Fibroblast of skin of right quadriceps (primary cell): Measurements from ENCODE around the gene CBX5.
"Not testable (repeated sequence)": the region's sequence is repeated elsewhere in the genome, so short reads cannot be mapped to it uniquely, and the experiment has no call there.

Experiments
- DNase-seq: peaks from one replicate; pipeline ENCODE4 v3.0.0-alpha.2; 2013

Gene CBX5

DNA sequence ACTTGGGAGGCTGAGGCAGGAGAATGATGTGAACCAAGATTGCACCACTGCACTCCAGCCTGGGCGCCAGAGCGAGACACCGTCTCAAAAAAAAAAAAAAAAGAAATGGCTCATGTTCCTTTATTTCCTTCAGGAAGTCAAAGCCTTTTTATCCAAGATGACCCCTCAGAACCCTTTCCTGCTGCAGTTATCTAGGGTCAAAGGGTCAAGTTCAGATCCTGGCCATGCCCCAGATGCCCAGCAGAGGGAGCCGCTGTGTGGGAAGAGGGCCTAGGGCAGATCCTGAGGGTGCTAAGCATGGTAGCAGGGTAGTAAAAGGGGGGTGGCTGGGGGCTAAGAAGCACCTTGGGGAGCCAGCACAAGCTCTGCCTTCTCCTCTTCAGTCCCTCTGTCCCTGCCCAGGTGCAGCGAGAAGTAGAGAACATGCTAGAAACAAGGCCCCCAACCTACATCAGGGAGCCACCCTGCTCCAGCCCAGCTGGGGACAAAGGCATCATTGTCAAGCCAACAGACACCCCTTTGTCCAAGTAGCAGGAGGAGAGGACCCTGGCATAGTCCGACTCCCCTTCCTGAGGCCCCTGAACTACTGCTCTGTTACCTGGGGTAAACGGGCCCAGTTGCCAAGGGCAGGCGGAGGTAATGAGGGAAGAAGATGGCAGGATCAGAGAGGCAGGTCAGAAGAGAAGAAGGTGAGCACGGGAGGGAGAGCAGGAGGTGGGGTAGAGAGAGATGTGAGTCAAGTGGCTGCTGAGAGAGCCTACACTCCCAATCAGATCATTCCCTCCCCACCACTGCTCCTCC lies 14.4 kb upstream of the CBX5 start:
- no peak for DNase-seq

DNA sequence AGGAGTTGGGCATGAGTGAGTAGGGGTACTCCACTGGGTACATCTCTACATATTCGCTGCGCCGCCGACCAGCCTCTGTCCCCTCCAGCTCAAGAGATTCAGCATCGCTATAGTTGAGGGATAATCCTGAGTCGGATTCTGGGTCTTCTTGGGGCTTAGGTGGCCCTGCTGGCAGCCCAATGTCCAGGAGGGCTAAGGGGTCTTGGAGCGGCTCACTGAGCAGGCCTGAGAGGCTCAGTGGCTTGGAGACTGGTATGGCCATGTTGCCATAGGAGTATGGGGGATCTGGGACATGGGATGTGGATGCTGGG lies 13.0 kb upstream of the CBX5 start:
- no peak for DNase-seq

DNA sequence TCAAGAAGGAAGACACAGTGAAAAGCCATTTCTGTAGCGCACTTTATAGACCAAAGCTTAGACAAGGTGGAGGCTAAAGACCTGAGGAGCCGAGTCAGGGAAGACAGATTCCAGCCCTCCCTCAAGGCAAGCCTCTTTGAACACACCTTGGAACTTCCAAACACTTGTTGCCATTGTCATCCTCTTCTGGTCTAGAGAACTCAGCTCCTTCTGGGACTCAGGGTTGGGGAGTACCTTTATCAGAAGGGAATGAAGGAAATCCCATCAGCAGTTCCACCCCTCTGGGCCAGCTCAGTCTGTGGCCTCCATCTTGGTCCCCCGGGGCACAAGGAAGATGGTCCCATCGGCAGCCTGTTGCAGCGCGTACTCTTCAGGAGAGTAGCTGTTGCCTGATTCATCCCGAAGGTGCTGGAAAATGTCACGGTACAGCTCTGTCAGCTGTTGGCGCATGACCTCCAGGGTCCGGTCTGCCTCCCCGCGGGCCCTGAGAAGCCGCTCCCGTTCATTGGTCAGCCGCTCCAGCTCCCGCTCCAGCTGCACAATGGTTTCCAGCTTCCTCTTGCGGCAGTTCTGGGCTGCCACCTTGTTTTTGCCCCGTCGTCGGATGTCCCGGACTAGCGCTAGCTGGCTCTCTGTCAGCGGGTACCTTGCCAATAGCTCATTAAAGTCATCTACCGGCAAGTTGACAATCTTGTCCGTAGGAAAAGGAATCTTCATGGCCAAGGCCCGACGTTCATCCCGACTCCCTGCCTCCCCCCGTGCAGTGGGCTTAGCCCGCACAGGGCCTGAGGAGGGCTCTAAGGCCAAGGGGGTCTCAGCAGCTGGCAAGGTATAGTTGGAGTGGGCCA lies 12.4 kb upstream of the CBX5 start:
- DNase-seq: no peak

DNA sequence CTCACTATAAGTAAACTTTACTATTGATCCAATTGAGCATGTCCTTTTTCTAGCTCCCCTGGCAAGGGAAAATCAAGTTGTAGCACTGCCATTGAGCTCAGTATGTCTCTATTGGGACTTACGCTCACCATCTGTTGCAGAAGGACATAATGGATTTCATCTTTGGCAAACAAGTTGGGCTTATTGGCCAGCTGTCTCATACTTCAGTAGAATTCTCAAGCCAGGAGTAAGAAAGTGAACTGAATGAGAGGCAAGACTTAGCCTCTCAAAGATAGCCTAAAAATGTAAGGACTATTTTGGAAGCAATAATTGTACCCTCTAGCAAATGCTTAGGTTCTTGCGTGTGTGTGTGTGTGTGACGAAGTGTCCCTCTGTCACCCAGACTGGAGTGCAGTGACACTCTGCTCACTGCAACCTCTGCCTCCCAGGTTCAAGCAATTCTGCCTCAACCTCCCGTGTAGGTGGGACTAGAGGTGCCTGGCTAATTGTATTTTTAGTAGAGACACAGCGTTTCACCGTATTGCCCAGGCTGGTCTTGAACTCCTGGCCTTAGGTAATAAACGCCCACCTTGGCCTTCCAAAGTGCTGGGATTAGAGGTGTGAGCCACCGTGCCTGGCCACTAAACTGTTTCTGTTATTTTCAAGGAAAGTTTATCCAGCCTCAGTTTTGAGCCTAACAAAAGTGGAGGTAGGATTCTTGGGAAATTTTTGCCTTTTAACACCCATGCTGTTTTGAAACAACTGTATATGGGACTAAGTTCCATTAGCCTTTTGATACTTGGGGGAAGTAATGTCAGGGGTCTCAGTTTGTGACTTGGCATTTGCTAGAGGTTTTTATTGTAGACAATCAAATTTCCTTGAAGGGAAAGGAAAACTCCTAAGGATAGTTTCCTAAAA lies 7.6 kb upstream of the CBX5 start:
- no peak for DNase-seq

DNA sequence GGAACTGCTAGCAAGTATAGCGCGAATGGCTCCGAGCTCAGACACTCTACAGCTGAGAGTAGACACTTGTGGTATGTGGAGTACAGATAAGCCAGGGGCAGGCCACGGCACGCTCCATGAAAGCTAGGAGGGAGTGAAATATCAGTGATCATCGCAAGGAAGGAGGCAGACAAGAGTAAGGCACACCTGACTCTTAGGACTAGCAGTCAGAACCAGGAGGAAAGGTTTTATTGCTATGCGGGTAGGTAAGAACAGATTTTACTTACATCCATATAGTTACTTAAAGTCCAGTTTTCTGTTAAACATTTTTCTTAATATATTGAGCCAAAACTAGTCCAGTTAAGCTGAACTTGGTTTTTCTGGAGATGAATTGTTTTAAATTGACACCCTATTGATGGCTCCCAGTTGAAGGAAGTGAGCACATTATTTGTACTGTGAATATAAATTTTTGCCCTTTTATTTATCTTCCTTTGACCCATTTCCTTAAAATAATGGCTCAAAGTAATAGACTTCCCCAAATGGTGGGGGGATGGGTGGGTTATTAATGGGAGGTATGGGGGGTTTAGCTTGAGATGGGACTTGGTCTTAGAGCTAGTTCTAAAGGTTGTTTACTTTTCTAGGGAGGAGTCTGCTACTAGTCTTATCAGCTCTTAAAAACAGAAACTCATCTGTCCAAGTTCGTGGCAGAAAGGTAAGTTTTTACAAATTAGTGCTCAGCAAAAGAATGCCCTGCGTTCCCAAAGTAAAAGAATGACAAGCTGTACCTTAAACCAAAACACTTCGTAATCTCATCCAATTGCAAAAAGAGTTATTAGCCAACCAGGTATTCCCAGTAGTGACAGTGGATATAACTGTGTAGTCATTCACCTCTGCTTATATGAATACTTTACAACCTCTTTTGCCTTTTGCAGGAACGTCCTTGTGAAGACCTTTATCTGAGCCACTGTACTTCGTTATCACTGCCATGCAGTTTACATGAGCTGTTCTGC lies 6.4 kb upstream of the CBX5 start:
- DNase-seq: no peak

DNA sequence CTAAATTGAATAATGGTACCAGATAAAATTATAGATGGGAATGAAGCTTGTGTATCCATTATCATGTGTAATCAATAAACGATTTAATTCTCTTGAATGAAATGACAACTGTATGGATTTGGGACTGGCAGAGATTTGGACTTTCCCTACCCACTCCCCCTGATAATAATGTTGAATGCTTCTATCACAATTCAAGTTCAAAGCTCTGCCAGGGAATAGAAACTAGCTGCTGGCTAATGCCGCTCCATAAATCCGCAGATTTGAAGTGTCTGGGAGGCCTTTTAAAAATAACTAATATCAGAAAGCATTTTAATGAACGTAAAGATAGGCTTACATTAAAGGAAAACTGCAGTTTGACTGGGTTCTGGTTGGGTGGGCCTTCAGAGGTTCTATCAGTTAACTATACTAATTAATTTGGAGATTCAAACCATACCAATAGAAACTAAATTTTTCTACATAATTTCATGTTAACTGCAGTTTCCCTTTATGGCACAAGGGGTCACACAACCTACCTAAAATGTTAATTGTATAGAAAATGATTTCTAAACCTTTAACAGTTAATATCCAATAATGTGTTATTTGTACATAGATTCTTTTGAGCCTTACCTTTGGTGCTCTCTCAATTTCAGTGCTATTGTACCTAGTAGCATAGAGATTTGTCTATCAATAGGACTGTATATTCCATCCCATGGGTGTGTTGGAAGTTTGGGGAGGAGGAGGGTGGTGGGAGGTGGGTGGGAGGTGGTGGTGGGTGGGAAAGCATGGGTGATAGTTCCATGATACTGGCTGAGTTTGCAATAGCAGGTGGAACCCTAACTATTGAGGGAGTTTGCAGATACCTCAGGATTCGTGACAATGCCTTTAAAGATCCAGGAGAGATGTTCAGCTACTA lies 5.5 kb upstream of the CBX5 start:
- DNase-seq: no peak

DNA sequence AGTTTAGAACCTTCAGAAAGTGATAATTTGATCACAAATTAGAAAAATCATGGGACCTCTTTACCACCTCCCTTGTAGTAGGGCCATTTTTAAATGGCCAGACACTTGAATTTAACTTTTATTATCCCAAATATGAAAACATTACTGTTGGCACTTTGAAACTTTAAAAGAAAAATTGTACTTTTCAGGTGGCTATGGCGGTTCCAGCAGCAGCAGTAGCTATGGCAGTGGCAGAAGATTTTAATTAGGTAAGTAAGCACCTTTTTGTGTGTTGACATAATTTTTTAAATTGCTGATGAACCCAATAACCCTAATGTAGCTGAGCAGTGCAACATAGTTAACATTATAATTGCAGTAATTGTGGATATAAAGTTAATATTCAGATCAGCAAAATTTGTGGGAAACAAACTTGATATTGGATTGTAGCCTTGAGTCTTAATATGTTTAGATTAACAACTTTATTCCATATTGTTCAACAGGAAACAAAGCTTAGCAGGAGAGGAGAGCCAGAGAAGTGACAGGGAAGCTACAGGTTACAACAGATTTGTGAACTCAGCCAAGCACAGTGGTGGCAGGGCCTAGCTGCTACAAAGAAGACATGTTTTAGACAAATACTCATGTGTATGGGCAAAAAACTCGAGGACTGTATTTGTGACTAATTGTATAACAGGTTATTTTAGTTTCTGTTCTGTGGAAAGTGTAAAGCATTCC lies 4.3 kb upstream of the CBX5 start:
- not testable (repeated sequence) for DNase-seq

DNA sequence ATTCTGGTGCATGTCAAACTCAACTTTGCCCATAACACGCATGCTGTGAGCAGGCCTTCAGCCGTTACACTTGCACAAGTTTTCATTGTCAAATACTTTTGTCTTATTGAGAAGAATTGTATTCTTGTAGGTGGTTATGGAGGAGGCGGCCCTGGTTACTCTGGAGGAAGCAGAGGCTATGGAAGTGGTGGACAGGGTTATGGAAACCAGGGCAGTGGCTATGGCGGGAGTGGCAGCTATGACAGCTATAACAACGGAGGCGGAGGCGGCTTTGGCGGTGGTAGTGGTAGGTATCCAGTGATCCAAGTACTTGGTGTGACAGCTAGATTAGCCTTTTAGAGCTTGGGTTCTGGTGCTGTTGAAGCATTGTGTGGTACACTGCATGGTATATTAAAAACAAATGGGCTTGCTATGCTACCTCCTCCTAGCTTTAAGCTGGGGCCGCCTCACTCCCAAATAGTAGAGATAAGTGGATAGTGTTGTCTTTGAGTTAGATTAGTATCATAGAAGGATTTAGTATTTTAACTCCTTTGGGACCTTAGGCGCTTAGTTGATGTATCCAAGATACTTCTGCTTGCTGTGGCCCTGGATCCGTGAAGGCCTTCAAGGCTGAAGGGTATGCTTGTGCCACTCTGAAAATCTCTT lies 3.1 kb upstream of the CBX5 start:
- no peak for DNase-seq

DNA sequence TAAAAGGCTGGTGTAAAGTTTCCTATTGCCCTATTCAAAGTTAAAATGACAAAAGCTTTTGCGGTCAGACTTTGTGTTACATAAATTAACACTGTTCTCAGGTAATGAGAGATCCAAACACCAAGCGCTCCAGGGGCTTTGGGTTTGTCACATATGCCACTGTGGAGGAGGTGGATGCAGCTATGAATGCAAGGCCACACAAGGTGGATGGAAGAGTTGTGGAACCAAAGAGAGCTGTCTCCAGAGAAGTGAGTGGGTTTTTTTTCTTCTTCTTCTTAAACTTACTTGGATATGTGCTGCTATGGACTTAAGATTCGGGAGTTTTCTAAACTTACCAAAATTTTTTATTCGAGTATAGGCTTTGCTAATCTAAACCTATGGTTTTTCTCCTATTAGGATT lies 1.8 kb upstream of the CBX5 start:
- DNase-seq: not testable (repeated sequence)

DNA sequence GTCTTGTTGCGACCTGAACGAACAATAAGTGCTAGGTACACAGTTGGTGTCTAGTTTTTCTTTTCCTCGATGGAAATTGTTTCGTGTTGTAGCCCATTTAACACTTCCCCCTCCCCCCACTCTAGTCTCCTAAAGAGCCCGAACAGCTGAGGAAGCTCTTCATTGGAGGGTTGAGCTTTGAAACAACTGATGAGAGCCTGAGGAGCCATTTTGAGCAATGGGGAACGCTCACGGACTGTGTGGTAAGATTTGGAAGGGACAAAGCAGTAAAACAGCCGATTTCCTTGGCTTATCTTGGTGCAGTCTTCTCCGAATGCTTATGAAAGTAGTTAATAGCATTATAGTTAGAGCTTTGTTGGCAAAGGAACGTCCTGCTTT lies 1.3 kb upstream of the CBX5 start:
- not testable (repeated sequence) for DNase-seq

DNA sequence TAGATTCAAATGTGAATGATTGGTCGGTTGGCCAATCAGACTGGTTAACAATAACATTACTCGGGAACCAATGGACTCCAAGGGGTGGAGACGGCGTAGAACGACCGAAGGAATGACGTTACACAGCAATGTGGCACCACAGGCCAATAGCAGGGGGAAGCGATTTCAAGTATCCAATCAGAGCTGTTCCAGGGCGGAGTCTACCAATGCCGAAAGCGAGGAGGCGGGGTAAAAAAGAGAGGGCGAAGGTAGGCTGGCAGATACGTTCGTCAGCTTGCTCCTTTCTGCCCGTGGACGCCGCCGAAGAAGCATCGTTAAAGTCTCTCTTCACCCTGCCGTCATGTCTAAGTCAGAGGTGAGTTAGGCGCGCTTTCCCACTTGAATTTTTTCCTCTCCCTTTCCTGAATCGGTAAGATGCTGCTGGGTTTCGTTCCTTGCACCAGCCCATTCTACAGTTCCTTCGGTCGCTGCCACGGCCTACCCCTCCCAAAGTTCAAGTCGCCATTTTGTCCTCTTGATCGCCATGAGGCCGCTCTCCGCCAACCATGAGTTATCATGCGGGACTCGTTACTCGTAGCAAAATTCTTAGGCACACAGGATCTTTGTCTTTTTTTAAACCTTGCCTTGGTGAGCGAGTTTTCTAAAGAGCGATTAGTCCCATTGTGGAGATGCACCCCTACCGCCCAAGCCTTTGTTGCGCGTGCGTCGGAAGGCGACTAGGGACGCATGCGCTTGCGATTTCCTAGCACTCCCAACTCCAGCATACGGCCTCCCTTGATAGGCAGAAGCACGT lies 742 bp upstream of the CBX5 start, which contains the start of gene HNRNPA1:
TSS of gene HNRNPA1 (plus strand) at position 259 of the 793 bp plus-strand sequence. CDS start at position 341, 82 bp downstream.
- DNase-seq: peak; percentile 100

DNA sequence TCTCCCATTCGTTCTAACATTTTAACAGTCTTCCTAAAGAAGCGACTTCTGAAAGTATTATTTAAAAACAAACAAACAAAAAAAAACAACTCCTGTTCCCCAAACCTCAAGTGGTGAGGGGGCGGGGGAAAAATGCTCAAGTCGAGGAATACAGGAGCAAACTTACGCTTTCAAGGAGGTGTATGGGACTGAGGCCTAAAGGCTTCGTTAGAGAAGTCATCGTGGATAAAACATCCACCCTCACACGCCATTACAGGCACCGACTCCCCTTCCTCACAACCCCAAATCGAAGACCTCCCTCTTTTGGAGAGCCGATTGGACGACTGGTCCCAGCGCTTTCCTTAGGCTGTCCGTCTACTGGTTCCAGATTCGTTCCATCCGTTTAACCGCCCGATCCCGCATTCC lies 693 bp downstream of the CBX5 start:
- no peak for DNase-seq

DNA sequence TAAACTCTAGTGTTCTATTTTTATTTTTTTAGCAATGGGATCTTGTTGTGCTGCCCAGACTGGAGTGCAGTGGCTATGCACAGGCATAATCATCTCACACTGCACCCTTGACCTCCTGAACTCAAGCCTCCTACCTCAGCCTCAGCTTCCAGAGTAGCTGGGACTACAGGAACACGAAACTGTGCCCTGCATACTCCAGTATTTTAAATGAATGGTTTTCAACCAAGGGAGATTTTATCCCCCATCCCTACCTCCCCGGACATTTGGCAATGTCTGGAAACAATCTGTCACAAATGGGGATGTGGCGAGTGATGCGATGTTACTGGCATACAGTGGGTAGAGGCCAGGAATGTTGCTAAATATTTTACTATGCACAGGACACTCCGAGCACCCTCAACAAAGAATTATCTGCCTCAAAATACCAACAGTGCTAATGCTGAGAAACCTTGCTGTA lies 2.1 kb downstream of the CBX5 start:
- peak; percentile 81 for DNase-seq

DNA sequence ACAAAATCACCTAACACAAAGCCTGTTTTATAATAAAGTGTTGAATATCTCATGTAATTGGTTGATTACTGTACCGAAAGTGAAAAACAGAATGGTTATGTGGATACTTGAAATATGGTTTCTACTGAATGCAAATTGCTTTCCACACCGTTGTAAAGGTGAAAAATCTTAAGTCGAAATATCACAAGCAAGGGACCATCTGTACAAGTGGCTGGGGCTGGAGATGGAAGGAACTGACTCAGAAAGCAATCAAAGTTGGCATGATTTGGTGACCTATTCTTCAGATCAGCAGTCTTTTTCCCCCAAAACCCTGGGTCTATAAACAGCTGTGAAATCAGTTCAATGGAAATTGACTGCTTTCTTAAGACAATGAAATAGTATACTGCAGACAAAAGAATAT lies 3.6 kb downstream of the CBX5 start:
- DNase-seq: no peak

DNA sequence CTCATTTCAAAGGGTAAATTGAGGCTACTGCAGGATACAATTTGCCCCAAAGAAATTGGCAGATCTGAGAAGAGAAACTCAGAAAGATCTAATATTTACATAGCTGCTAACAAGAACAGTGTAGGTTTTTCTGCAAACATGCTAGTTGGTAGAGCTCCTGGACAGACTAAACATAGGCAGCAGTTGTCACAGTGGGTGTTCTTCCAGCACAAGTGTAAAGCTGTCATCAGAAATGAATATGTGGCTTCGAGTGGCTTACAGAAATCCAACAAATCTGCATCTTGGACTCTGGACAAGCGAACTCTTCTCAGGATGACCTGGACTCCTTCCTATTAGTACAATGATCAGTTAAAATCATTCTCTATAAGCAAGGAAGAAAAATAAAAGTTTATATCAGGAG lies 5.9 kb downstream of the CBX5 start:
- no peak for DNase-seq

DNA sequence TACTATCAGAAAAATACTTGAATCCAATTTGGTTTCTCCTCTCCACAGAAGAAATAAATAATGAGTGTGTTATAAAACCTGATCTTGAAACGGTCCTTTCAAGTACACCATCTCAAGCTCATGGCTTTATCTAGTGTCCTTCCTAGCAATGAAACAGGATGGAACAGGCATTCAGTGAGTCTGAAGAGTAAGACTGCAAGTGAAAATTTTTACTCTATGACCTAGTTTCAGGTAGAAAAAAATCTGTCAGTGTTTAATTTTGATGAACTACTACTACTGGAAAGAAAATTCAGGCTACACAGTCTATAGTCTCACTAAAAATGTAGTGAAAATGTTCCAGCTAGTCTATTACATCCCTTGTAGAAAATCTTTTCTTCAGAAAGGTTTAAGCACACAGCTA lies 7.7 kb downstream of the CBX5 start:
- DNase-seq: no peak

DNA sequence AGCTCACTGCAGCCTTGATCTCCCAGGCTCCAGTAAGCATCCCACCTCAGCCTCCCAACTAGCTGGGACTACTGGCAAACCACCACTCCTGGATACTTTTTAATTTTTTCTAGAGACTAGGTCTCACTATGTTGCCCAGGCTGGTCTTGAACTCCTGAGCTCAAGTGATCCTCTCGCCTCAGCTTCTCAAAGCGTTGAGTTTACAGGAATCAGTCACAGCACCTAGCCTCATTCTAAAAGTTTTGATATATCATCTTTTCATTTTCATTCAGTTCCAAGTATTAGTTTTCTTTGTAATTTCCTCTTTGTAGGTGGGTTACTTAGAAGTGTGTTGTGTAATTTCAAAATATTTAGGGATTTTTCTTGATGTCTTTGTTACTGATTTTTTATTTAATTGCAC lies 9.6 kb downstream of the CBX5 start:
- no peak for DNase-seq

DNA sequence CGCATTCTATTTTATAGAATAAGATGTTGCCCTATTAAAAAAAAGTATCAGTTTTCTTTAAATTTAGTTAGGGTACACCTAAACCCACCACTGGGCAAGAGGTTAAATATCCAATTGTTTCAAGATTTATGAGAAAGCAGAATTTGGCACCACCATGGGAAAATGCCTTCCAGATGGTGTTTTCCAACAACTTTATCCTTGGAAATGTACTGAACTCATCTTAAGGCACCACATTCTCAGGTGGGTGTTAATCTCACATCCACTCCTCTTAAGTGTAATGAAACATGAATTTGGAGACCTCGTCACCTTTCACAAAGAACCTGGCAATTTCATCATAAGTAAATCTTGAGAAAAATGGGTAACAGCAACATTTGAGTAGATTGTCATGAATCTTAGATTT lies 13.1 kb downstream of the CBX5 start:
- DNase-seq: no peak

DNA sequence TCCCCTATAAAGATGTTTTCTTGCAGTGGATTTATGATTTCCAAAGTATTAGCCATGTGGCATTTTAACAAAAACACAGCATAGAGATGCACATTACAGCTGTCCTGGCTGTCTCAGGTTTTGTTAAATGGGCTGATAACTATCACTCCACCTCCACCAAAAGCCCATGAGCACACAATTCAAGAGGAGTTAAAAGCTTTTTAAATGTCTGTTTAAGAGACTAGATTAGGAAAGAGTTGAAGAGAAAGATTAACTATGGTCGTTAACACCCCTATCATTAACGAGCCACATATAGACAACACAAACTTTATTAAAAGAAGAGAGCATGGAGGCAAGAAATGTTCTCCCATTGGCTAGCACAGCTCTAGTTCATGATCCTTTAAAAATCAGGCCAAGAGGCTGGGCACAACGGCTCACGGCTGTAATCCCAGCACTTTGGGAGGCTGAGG lies 14.5 kb downstream of the CBX5 start:
- DNase-seq: no peak
